Panc1 (cell line): ENCODE measurements around the gene RRM1. TPM values are rescaled to one million over a fixed set of nuclear protein-coding genes. Genes with fewer than 3 reads are reported as not detected.

Source experiments
- ATAC-seq: fragments of 200-7000 bp; cut with Tn5 transposase; 2 replicates; pipeline ENCODE4 v1.9.1; 2020; ENCODE audit warnings: mild to moderate bottlenecking, moderate library complexity
- BruUV-seq: library from RNA; stranded (reverse); fragments of 400-500 nt; replicated peaks from 2 replicates; lab custom pipeline; 2021; lab: Mats Ljungman, UMichigan
- CTCF ChIA-PET: fragments of 300-600 bp; sonication (Branson Sonifier 250); formaldehyde crosslinking; loops from one replicate; lab custom pipeline; 2022; ENCODE audit warnings: antibody characterized with exemption; lab: Charles Lee
- POLR2A ChIA-PET: fragments of 300-600 bp; sonication (Branson Sonifier 250); formaldehyde crosslinking; loops from one replicate; lab custom pipeline; 2022; ENCODE audit warnings: antibody characterized with exemption; lab: Charles Lee
- DNase-seq: peaks from one replicate; pipeline ENCODE4 v3.0.0-alpha.2; 2010; ENCODE audit warnings: low read depth, low spot score
- H3K27ac ChIP-seq: 2 replicates; pipeline ENCODE4 v1.5.1; 2011; ENCODE audit warnings: mild to moderate bottlenecking, low read length, inconsistent platforms
- H3K27me3 ChIP-seq: fragments of 200-500 bp; sonication (Bioruptor generic); 2 replicates; pipeline ENCODE4 v1.6.0; 2014; ENCODE audit warnings: low read length, inconsistent platforms; ENCODE audit not compliant: control insufficient read depth, insufficient read depth
- H3K36me3 ChIP-seq: fragments of 200-500 bp; sonication (Bioruptor generic); 2 replicates; pipeline ENCODE4 v1.5.1; 2014; ENCODE audit warnings: inconsistent platforms, mild to moderate bottlenecking, low read length, moderate library complexity; ENCODE audit not compliant: control insufficient read depth, insufficient read depth
- H3K4me1 ChIP-seq: 2 replicates; pipeline ENCODE4 v1.5.1; 2011; ENCODE audit warnings: inconsistent platforms, mild to moderate bottlenecking, low read length, moderate library complexity; ENCODE audit not compliant: control insufficient read depth, insufficient read depth
- H3K4me3 ChIP-seq, 2 experiments: 2 replicates each; pipeline ENCODE4 v1.5.1; 2011 to 2012; ENCODE audit warnings: low read depth in 2 of 2, low read length in 2 of 2, mild to moderate bottlenecking in 2 of 2, inconsistent platforms in 1 of 2, moderate library complexity in 1 of 2
- H3K9me3 ChIP-seq: fragments of 200-500 bp; sonication (Bioruptor generic); 2 replicates; pipeline ENCODE4 v1.5.1; 2014; ENCODE audit warnings: low read depth, mild to moderate bottlenecking, inconsistent platforms, low read length, moderate library complexity; ENCODE audit not compliant: control insufficient read depth, insufficient read depth
- CTCF ChIP-seq: fragments of 450-650 bp; IDR thresholded peaks from 2 replicates; pipeline ENCODE4 v1.5.1; 2017; ENCODE audit warnings: mild to moderate bottlenecking
- POLR2AphosphoS5 ChIP-seq: IDR thresholded peaks from 2 replicates; pipeline ENCODE4 v1.6.1; 2012; ENCODE audit warnings: mild to moderate bottlenecking, low read depth, low read length, moderate library complexity
- REST ChIP-seq, 2 experiments: IDR thresholded peaks; 2 replicates each; pipeline ENCODE4 v1.6.1; 2011 to 2012; ENCODE audit warnings: low read depth in 2 of 2, control low read depth in 1 of 2, low read length in 1 of 2, mild to moderate bottlenecking in 1 of 2, moderate library complexity in 1 of 2; ENCODE audit not compliant: insufficient read depth in 1 of 2
- SIN3A ChIP-seq: IDR thresholded peaks from 2 replicates; pipeline ENCODE4 v1.6.1; 2012; ENCODE audit warnings: low read depth, mild to moderate bottlenecking, low read length, moderate library complexity, borderline replicate concordance; ENCODE audit not compliant: insufficient read depth
- TCF7L2 ChIP-seq: IDR thresholded peaks from 2 replicates; pipeline ENCODE4 v1.6.1; 2011; ENCODE audit warnings: mild to moderate bottlenecking, low read depth, low read length, inconsistent platforms
- in situ Hi-C: cut with HindIII; loops from 2 replicates; pipeline ENCODE4 v1.10.0; 2016; ENCODE audit warnings: low sequenced_read_pairs, low pct_unique_long_range_greater_than_20kb
- intact Hi-C: fragments of 100-400 bp; cut with micrococcal nuclease; formaldehyde crosslinking; loops from one replicate; pipeline ENCODE4 v1.10.0; 2022; ENCODE audit not compliant: unreplicated experiment
- total RNA-seq: library from RNA; stranded (reverse); gene quantifications from one replicate; pipeline ENCODE4 v1.2.1, GENCODE V29; 2021; ENCODE audit not compliant: unreplicated experiment

RRM1 gene
- total RNA-seq, 1 experiment from 2014 or later = 143 TPM

GRCh38 chr11:4083198-4083597 is 11.4 kb upstream of the RRM1 start:
- in situ Hi-C loops = no loop called here
- TF ChIP-seq SIN3A = no peak
- no peak for TF ChIP-seq POLR2AphosphoS5
- no peak for TF ChIP-seq REST (IDR thresholded peaks at IDR 0.05; ENCODE audit: insufficient read depth in 1 of 2, low read depth in 2 of 2, low read length in 1 of 2)
- no peak for TF ChIP-seq CTCF
- TF ChIP-seq TCF7L2 = no peak
- no peaks in the 10 kb centered on the region for H3K36me3 ChIP-seq

GRCh38 chr11:4084406-4085125 is 10.0 kb upstream of the RRM1 start:
- H3K27me3 ChIP-seq = no peaks in the 10 kb centered on the region
- no peaks in the 10 kb centered on the region for H3K9me3 ChIP-seq
- ATAC-seq = no peak
- ChIA-PET CTCF (no interaction called here), POLR2A (no interaction called here)
- H3K27ac ChIP-seq = no peak overlapping the region
- DNase-seq = no peak
- H3K4me1 ChIP-seq = no peaks in the 10 kb centered on the region
- no peaks in the 10 kb centered on the region for H3K36me3 ChIP-seq
- H3K4me3 ChIP-seq = no peak overlapping the region
- no TSS peak for BruUV-seq
- intact Hi-C loops = no loop called here
- TF ChIP-seq TCF7L2 (no peak), SIN3A (no peak), REST (IDR thresholded peaks at IDR 0.05; ENCODE audit: insufficient read depth in 1 of 2, low read depth in 2 of 2, low read length in 1 of 2) (no peak), POLR2AphosphoS5 (no peak), CTCF (no peak)
- in situ Hi-C loops = no loop called here

More at GRCh38 chr11:4083198-4083597, 11.4 kb upstream of the RRM1 start:
- POLR2A ChIA-PET = no interaction called here
- no peak for DNase-seq
- H3K4me1 ChIP-seq = no peaks in the 10 kb centered on the region
- no peak for ATAC-seq
- CTCF ChIA-PET = no interaction called here
- intact Hi-C loops = no loop called here
- no peaks in the 10 kb centered on the region for H3K27me3 ChIP-seq
- no peaks in the 10 kb centered on the region for H3K9me3 ChIP-seq
- BruUV-seq = no TSS peak
- no peak overlapping the region for H3K4me3 ChIP-seq
- H3K27ac ChIP-seq = no peak overlapping the region
